Astrocyte (in vitro differentiated cells and primary cell): Measurements from ENCODE around the gene UPF2. TPM values are rescaled to one million over a fixed set of nuclear protein-coding genes. Genes with fewer than 3 reads are reported as not detected.

ENCODE experiments used
- DNase-seq: peaks from one replicate; pipeline ENCODE4 v3.0.0-alpha.2; 2010; ENCODE audit warnings: low read depth
- FAIRE-seq: peaks from 2 replicates; lab custom pipeline; 2011; peaks lifted over from hg19 to GRCh38; lab: Jason Lieb, UNC
- H2AFZ ChIP-seq: 2 replicates; pipeline ENCODE4 v1.6.0; 2012; ENCODE audit warnings: low read depth, low read length, inconsistent platforms
- H3K27ac ChIP-seq: 2 replicates; pipeline ENCODE4 v1.5.1; 2011; ENCODE audit warnings: low read depth, low read length, inconsistent platforms
- H3K27me3 ChIP-seq: 2 replicates; pipeline ENCODE4 v1.6.0; 2011; ENCODE audit warnings: low read length, inconsistent platforms; ENCODE audit not compliant: insufficient read depth
- H3K36me3 ChIP-seq: 2 replicates; pipeline ENCODE4 v1.5.1; 2011; ENCODE audit warnings: low read length, inconsistent platforms; ENCODE audit not compliant: insufficient read depth
- H3K4me1 ChIP-seq: 2 replicates; pipeline ENCODE4 v1.5.1; 2011; ENCODE audit warnings: low read length, inconsistent platforms; ENCODE audit not compliant: insufficient read depth
- H3K4me2 ChIP-seq: 2 replicates; pipeline ENCODE4 v1.6.0; 2012; ENCODE audit warnings: low read length, inconsistent platforms
- H3K4me3 ChIP-seq: 2 replicates; pipeline ENCODE4 v1.5.1; 2011; ENCODE audit warnings: low read depth, mild to moderate bottlenecking, low read length, inconsistent platforms; ENCODE audit not compliant: insufficient read depth
- H3K79me2 ChIP-seq: 2 replicates; pipeline ENCODE4 v1.6.0; 2012; ENCODE audit warnings: mild to moderate bottlenecking, low read length, inconsistent platforms; ENCODE audit not compliant: insufficient read depth
- H3K9ac ChIP-seq: 2 replicates; pipeline ENCODE4 v1.6.0; 2012; ENCODE audit warnings: mild to moderate bottlenecking, low read length, inconsistent platforms
- H3K9me3 ChIP-seq: 2 replicates; pipeline ENCODE4 v1.5.1; 2012; ENCODE audit warnings: low read depth, mild to moderate bottlenecking, low read length, inconsistent platforms; ENCODE audit not compliant: insufficient read depth
- H4K20me1 ChIP-seq: 2 replicates; pipeline ENCODE4 v1.6.0; 2012; ENCODE audit warnings: low read length, inconsistent platforms; ENCODE audit not compliant: insufficient read depth
- H3K27ac Mint-ChIP-seq: one replicate; pipeline ENCODE4 v1.8.0; 2021; ENCODE audit warnings: mild to moderate bottlenecking, mixed read lengths; ENCODE audit not compliant: unreplicated experiment
- H3K27me3 Mint-ChIP-seq: one replicate; pipeline ENCODE4 v1.8.0; 2021; ENCODE audit warnings: low read depth, mixed read lengths; ENCODE audit not compliant: unreplicated experiment
- H3K36me3 Mint-ChIP-seq: one replicate; pipeline ENCODE4 v1.8.0; 2021; ENCODE audit warnings: low read depth, mixed read lengths; ENCODE audit not compliant: unreplicated experiment
- H3K4me1 Mint-ChIP-seq: one replicate; pipeline ENCODE4 v1.8.0; 2021; ENCODE audit warnings: low read depth, mixed read lengths; ENCODE audit not compliant: unreplicated experiment
- H3K4me3 Mint-ChIP-seq: one replicate; pipeline ENCODE4 v1.8.0; 2021; ENCODE audit warnings: mild to moderate bottlenecking, moderate library complexity, mixed read lengths; ENCODE audit not compliant: unreplicated experiment
- H3K9me3 Mint-ChIP-seq: one replicate; pipeline ENCODE4 v1.8.0; 2021; ENCODE audit warnings: mild to moderate bottlenecking, mixed read lengths; ENCODE audit not compliant: unreplicated experiment
- EZH2 ChIP-seq: IDR thresholded peaks from 2 replicates; pipeline ENCODE4 v1.6.1; 2012; ENCODE audit warnings: mild to moderate bottlenecking, low read length, inconsistent platforms; ENCODE audit not compliant: insufficient read depth
- total RNA-seq: library from RNA; stranded (reverse); gene quantifications from 2 replicates; pipeline ENCODE4 v1.2.1, GENCODE V29; 2021
- TF ChIP-seq, protein P1 (sequence below): IDR thresholded peaks from 2 replicates; pipeline ENCODE4 v1.5.1; 2011; ENCODE audit warnings: low read depth, mild to moderate bottlenecking, inconsistent platforms, low read length, moderate library complexity; ENCODE audit not compliant: insufficient read depth

UPF2 gene
- total RNA-seq, 1 donor from 2014 or later: 23.2 TPM

- no peak overlapping the region for H3K9ac ChIP-seq
- peaks cover 12% of the 10 kb centered on the region for H3K36me3 Mint-ChIP-seq
- no peak for FAIRE-seq
- no peak overlapping the region for H3K4me3 ChIP-seq
- H3K27me3 Mint-ChIP-seq: no peaks in the 10 kb centered on the region
- no peaks in the 10 kb centered on the region for H3K9me3 ChIP-seq
- TF ChIP-seq EZH2: no peak
- TF ChIP-seq, protein P1, sequence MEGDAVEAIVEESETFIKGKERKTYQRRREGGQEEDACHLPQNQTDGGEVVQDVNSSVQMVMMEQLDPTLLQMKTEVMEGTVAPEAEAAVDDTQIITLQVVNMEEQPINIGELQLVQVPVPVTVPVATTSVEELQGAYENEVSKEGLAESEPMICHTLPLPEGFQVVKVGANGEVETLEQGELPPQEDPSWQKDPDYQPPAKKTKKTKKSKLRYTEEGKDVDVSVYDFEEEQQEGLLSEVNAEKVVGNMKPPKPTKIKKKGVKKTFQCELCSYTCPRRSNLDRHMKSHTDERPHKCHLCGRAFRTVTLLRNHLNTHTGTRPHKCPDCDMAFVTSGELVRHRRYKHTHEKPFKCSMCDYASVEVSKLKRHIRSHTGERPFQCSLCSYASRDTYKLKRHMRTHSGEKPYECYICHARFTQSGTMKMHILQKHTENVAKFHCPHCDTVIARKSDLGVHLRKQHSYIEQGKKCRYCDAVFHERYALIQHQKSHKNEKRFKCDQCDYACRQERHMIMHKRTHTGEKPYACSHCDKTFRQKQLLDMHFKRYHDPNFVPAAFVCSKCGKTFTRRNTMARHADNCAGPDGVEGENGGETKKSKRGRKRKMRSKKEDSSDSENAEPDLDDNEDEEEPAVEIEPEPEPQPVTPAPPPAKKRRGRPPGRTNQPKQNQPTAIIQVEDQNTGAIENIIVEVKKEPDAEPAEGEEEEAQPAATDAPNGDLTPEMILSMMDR: no peak
- H4K20me1 ChIP-seq: no peaks in the 10 kb centered on the region
- no peaks in the 10 kb centered on the region for H3K27me3 ChIP-seq
- DNase-seq: no peak
- no peaks in the 10 kb centered on the region for H3K79me2 ChIP-seq
- peaks cover 28% of the 10 kb centered on the region for H3K36me3 ChIP-seq
- no peaks in the 10 kb centered on the region for H3K4me1 Mint-ChIP-seq
- no peak overlapping the region for H3K4me2 ChIP-seq
- H3K9me3 Mint-ChIP-seq: no peaks in the 10 kb centered on the region
- H3K4me3 Mint-ChIP-seq: no peak overlapping the region
- no peaks in the 10 kb centered on the region for H3K4me1 ChIP-seq
- H3K27ac Mint-ChIP-seq: no peak overlapping the region
- H3K27ac ChIP-seq: no peak overlapping the region
- no peak overlapping the region for H2AFZ ChIP-seq
Observed at GRCh38 chr10:11958956-11959355, 83.7 kb downstream of the UPF2 start.

- no peak overlapping the region for H3K9ac ChIP-seq
- Mint-ChIP-seq H3K27ac (no peak overlapping the region), H3K36me3 (peaks cover 2% of the 10 kb centered on the region), H3K27me3 (no peaks in the 10 kb centered on the region), H3K9me3 (no peaks in the 10 kb centered on the region), H3K4me1 (peaks cover 2% of the 10 kb centered on the region), H3K4me3 (no peak overlapping the region)
- no peak overlapping the region for H3K4me3 ChIP-seq
- H3K27ac ChIP-seq: no peak overlapping the region
- H3K27me3 ChIP-seq: no peaks in the 10 kb centered on the region
- no peak overlapping the region for H2AFZ ChIP-seq
- FAIRE-seq (no peak), DNase-seq (no peak)
- TF ChIP-seq, protein P1: no peak
- TF ChIP-seq EZH2: no peak
- H3K4me1 ChIP-seq: no peaks in the 10 kb centered on the region
- no peak overlapping the region for H3K4me2 ChIP-seq
- H3K9me3 ChIP-seq: no peaks in the 10 kb centered on the region
- H4K20me1 ChIP-seq: no peaks in the 10 kb centered on the region
- no peaks in the 10 kb centered on the region for H3K79me2 ChIP-seq
- H3K36me3 ChIP-seq: peaks cover 5% of the 10 kb centered on the region
Observed at GRCh38 chr10:11951695-11952094, 90.9 kb downstream of the UPF2 start.

- Histone ChIP-seq H3K79me2 (no peaks in the 10 kb centered on the region), H4K20me1 (no peaks in the 10 kb centered on the region), H2AFZ (no peak overlapping the region), H3K4me1 (no peaks in the 10 kb centered on the region), H3K36me3 (peaks cover under 1% of the 10 kb centered on the region), H3K4me3 (no peak overlapping the region), H3K27me3 (no peaks in the 10 kb centered on the region), H3K27ac (no peak overlapping the region), H3K4me2 (no peak overlapping the region), H3K9ac (no peak overlapping the region), H3K9me3 (no peaks in the 10 kb centered on the region)
- H3K27me3 Mint-ChIP-seq: no peaks in the 10 kb centered on the region
- peaks cover 4% of the 10 kb centered on the region for H3K36me3 Mint-ChIP-seq
- TF ChIP-seq EZH2: no peak
- TF ChIP-seq, protein P1: no peak
- no peaks in the 10 kb centered on the region for H3K9me3 Mint-ChIP-seq
- no peak for DNase-seq
- H3K4me1 Mint-ChIP-seq: peaks cover 2% of the 10 kb centered on the region
- H3K27ac Mint-ChIP-seq: no peak overlapping the region
- no peak for FAIRE-seq
- no peak overlapping the region for H3K4me3 Mint-ChIP-seq
Observed at GRCh38 chr10:11950325-11951018, 92.1 kb downstream of the UPF2 start.
